HG03196 (cell line): ENCODE data around the gene SCGB3A1.

ENCODE experiments used
- ATAC-seq: cut with Tn5 transposase; IDR thresholded peaks from one replicate; pipeline ENCODE4 v1.9.1; 2021; ENCODE audit not compliant: unreplicated experiment

The SCGB3A1 gene

DNA sequence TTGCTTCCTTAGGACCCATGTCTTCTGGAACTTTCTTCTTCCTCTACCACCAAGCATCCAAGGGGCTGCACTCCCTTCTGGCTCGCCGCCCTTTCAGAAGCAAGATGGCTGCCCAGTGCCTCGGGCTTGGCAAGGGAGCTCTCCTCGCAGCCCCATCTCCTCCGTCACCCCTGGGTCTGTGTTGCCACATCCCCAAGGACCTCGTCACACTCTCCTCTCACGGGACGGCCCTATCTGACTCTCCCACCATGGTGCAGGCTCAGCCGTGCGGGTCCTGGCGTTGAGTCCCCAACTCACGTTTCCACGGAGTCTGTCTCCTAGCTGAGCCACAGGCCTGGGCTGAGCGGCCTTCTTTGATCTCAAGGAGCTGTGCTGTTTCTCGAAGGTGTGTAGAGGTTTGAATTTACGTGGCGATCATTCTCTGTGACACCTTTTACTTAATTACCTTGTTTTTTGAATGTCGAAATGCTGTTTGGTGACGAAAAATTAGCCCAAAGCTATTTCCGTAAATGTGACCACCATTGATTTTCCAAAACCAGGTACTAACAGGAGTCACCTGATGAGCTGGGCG is 15.0 kb upstream of the SCGB3A1 start:
- ATAC-seq: no peak

DNA sequence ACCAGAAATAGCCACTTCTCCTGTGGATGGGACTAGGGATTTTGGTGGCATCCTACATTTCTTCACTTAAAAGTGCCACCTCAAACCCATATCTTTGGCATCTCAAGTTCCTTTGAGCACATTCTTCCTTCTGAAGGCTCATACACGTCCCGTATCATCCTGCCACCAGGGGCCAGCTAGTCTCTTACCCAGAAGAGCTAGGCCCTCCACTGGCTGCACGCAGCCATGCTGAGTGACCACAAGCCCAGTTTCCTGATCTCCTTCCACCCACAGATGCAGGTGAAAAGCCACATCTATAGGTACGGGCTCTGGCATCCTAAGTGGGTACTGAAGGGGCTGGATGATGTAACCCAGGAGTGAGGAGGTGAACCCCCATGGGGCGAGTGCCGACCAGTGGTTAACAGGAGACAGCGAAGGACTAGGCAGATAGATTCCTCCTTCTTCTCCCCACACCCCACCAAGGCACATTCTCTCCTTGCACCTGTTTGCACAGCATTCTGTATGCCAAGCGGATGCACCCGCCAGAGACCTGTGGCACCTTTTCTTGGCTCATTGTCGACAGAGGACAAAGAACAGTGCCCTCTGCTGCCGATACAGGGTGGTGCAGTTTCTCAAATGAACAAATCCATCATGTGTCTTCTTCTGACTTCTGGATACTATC is 14.4 kb upstream of the SCGB3A1 start:
- ATAC-seq: no peak

DNA sequence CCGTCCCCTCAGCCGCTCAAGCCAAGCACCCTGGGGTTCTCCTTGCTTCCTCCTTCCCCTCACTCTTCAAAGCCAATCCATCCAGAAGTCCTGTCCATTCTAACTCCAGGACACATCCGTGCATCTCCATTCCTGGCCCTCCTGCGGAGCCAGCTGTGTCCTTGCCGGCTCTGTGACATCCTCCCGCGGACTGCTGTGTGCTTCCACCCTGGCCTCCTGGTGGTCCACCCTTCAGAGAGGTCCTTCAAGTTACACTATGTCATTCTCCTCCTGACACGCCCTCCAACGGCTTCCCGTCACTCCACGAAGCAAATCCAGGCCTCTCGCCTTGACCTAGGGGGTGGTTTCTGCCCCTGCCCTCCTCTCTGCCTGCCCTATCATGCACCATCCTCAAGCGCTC is 13.0 kb upstream of the SCGB3A1 start:
- ATAC-seq: no peak

DNA sequence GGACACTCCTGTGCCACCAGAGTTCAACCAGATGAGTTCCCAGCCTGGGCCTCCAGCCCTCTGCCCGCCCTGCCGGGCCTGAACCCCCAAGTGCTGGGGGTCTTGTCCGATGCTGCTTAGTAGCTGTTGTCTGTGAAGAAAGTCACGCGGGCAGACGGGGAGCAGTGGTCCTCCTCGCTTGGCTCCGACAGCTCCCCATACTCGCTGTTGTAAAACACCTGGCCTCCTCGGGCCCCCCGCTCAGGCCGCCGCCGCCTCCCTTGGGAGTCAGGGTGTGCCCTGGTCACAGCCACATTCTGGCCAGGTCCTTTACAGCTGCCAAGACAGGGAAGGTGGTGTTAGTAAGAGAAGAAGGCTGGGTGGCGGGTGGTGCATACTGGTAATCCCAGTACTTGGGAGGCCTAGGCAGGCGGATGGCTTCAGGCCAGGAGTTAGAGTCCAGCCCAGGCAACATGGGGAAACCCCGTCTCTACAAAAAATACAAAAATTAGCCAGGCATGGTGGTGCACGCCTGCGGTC is 11.8 kb upstream of the SCGB3A1 start:
- ATAC-seq: no peak

DNA sequence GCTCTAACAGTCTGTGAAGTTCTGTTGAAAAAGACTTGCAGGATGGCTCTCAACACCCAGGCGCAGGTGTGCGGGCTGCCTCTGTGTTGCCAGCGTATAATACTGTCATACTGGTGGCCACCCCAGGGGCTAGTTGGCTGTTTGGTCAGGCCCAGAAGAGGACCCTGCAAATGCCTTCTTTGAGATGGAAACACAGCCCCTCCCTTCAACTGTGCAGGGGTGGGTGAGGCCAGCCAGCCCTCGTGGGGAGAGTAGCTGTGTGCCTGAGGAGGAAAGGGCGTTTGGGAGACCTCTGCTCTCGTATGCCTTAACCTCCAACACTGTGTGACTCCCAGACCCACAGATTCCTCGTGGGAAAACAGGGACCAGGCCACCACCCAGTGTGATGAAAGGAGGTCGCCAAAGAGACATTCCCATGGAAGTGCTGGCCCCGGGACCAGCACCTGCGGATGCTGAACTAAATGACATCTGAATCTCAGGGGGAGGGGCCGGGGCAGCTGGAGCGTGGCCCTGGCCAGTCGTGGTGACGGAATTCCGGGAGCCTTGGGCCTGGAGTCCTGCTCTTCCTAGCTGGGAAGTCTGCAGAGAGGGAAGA is 11.3 kb upstream of the SCGB3A1 start:
- ATAC-seq: no peak

DNA sequence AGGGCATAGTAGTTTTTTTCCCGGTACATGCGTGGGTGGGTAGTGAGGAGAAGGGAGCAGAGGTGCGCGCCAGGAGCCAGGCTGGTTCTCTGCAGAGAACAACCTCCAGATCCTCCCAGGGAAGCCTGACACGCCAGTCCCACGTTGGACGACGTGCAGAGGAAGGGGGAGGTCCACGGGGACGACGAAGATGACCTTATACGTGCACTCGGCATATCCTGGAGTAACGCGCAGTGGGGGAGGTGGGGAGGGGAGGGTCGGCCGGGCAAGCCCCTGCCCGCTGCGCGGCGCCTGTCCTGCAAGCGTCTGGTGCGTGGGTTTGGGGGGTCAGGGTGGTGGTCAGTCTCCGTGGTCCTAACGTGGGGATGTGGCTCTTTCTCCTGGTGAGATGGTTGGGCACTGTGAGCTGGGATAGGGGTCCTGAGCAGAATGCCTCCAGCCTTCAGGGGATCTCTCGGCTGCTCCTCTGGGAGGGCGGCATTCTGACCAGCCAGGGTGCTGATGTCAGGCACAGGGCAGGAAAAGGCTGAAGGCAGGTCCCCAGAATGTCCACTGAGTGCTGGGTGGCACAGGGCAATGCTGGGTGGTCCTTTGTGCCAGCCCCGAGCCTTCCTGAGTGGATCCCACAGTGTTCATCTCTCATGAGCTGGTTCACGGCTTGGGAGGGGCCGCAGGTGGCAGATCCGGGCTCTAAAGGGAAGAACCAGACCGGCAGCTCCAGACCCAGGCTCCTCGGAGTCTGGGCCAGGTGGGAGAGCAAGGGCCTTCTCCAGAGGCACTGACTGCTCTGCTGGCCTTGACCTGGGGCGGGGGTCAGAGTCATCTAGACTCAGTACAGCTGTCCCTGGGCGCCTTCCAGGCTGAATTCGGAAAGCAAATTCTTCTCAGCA is 10.5 kb upstream of the SCGB3A1 start:
- ATAC-seq: no peak

DNA sequence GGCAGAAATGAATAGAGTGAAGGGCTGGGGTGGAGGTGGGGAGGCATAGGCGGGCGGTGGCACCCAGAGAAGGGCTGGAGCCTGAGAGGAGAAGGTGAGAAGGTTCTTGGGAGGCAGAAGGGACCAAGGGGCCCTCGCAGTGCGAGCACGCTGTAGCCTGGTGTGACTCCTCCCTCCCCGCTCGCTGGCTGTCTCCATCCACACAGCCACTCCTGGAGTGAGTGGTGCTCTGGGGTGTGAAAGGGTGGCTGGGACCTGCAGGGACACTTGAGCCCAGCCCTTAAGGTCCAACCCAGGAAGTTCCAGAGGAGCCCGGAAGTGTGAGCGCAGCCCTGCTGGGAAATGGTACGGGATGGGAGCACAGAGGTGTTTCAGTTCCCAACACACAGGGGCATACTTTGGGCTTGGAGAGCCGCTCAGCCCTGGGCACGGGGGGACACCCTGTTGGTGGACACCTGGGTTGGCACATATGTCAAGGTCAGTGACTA is 9.3 kb upstream of the SCGB3A1 start:
- ATAC-seq: no peak

DNA sequence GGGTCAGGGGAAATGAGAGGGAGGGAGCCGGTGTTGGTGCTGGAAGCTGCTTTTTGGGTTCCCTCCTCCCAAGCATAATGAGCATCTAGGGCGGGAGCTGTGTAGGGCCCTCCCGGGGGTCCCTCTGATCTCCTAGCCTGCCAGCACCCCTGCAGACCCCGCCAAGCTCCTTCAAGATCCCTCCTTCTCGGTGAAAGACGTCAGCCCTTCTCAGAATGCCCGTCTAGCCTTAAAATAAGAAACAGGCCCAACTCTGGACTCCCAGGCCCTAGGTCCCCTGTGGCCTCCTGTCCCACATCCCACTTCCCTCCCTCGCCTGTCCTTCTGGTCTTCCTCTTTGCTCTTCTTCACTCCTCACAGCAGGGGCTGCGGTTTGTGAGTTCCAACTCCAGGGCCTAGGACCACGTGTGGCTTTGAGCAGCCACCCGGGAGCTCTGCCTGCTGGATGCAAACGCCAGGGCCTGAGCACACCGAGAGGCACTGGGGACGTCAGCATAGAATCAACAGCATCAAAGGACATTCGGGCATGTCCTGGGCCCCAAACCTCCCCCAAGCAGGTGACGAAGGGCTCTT is 8.8 kb upstream of the SCGB3A1 start:
- ATAC-seq: no peak

DNA sequence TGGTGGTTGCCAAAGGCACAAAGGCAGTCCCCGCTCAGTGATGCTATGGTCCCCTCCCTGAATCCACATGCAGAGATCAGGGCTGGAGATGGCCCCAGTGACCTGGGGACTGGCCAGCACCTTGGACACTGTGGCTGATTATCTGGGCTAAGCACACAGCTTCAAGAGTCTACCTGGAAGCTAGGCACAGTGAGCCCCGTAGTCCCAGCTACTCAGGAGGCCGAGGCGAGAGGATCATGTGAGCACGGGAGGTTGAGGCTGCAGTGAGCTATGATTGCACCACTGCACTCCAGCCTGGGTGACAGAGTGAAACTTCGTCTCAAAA is 8.3 kb upstream of the SCGB3A1 start:
- no peak for ATAC-seq

DNA sequence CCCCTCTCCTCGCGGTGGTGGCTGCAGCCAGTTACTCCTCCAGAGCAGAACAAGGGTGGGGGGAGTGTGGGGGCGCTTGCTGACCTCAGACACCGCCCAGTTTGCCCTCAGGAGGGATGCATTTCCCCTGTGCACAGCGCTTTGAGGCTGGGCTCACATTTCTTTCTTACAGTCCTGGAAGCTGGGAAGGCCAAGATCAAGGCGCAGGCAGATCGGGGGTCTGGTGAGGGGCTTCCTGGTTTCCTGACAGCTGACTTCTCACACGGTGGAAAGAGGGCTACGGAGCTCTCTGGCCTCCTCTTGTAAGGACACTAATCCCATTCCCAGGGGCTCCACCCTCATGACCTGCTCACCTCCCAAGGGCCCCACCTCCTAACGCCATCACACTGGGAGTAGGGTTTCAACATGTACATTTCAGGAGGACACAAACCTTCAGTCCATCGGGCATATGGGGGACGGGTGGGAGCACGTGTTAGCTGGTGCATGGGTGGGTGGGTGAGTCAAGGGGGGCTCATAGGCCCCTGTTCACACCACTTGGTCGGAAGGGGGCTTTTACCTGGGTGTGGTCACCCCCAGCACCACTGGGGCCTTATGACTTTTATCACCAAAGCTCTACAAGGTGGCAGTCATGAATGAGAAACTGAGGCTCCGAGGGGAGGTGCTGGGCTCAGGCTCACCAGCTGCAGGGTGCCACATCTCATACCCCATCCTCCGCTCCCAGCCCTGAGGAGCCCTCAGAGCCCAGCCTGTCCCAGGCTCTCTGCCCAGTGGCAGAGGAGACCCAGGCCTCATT is 7.7 kb upstream of the SCGB3A1 start:
- ATAC-seq: no peak

DNA sequence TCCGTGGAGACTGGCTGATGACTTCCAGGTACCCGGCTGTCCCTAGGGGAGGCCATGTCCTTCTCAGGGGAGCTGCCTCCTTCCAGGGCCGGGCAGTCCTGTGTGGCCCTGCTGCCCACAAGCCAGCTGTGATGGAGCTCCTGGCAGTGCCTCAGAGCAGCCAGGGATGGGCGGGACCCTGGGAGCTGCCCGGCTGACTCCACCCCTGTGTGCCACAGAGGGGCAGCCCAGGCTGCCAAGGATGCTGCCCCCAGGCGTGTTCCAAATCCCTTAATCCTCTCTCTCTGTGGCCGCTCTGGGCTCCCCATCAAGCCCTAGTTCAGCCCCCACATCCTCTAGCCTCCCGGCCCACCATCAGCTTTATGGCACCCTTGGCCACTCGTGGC is 7.0 kb upstream of the SCGB3A1 start:
- ATAC-seq: no peak

DNA sequence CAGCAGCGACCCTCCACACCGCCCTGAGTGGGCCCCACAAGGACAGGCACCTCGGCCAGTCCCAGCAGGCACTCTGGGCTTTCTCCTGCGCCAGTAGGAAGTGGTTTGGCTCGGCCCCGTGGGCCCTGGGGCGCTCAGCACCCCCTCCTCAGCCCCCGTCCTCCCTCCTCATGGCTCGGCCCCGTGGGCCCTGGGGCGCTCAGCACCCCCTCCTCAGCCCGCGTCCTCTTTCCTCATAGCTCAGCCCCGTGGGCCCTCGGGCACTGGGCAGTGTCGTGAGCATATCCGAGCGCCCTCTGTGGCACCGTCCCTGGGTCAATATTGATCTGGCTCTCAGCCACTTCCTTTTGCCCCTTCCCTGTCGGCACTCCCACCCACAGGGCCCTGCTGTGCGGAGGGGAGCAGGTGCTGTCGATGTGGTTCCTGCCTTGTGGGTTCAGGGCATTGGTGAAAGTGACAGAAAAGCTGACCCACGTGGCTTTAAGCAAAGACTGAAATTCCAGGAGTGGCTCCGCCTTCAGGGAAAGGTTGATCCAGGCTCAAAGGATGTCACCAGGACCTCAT is 5.5 kb upstream of the SCGB3A1 start:
- ATAC-seq: no peak

DNA sequence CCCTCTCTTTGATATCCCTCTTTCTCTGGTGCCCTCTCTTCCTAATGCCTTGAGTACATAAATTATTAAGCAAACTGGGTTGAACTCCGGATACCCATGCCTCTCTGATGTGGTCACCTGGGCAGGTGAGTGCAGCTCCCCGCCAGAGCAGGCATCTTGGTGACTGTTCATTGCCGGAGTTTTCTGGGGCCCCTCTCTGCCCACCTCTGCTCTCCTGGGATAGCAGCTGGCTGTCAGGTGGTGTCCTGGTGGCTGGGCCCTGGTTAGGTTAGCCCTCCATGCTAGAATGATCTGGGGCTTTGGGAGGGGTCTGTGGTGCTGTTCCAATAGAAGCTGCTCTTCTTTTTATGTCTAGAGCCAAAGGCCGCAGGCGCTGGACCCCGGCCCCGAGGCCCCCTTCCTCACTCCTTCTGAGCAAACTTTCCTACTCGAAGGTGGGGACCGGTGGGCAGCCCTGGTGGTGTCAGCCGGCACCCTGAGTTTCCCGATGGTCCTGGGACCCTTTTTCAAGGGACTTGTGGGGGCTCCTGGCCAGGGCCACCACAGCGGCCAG is 4.9 kb upstream of the SCGB3A1 start:
- no peak for ATAC-seq

DNA sequence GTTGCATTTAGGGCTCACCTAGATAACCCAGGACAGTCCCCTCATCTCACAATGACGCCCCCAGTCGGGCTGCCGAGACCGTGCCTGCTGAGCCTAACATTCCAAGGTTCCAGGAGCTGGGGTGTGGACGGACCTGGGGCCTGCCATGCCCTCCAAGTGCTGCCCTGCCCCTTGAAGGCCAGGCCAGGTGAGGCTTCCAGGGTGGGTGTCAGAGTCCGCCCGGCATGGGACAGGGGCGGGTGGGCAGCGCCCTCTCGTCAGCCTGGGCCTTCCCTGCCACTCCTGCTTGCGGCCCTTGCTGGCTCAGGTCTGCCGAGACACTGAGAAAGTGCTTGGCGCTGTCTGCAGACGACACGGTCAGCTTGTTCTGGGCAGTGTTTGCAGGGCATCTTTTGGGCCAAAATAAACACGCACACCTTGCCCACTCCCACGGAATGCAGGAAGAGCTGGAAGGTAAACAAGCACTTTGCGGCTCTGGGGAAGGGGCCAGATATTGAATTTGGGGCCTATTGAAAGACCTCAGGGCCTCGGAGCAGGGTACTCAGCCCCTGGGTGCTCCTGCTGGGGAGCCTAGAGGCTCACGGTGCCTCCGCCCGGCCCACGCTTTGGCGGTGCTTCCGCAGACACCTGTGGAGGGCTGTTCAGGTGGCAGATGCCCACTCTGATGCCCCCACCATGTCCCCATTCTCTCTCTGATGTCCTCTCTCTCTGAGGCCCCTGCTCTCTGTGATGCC is 4.2 kb upstream of the SCGB3A1 start:
- no peak for ATAC-seq

DNA sequence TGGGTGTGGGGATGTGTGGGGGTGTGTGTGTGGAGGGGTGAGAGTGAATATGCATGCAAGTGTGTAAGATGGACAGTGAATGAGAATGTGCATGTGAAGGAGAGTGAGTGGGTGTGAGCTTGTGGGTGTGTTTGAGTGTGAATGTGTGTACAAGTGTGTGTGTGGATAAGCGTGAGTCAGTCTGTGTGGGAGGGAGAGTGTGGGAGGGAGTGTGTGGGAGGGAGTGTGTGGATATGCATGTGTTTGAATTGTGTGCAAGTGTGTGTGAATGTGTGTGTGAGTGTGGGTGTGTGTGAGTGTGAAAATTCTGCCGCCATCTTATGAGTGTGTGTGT is 3.7 kb upstream of the SCGB3A1 start:
- no peak for ATAC-seq

DNA sequence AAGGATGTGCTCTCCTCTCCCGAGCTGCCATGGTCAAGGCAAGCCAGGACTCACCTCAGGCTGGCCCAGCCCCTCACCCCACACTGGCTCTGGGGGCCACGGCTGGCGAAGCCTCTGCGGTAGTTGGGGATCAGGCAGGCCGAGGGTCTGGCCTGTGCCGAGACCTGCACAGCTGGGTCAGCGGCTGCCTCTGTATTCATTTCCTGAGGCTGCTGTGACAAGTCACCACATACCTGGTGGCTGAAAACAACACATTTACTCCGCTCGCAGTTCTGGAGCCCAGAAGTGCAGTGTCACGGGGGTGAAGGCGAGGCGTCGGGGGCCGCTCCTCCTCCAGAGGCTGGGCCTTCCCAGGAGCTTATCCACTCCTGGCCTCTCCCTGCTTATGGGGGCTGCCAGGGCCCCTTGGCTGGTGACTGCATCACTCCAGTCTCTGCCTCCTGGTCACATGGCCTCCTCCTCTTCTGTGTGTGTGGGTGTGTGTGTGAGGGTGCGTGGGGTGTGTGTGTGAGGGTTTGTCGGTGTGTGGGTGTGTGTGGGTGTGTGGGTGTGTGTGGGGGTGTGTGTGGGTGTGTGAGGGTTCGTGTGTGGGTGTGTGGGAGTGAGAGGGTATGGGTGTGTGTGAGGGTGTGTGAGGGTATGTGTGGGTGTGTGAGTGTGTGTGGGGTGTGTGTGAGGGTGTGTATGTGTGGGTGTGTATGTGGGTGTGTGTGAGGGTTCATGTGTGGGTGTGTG is 3.2 kb upstream of the SCGB3A1 start:
- no peak for ATAC-seq

DNA sequence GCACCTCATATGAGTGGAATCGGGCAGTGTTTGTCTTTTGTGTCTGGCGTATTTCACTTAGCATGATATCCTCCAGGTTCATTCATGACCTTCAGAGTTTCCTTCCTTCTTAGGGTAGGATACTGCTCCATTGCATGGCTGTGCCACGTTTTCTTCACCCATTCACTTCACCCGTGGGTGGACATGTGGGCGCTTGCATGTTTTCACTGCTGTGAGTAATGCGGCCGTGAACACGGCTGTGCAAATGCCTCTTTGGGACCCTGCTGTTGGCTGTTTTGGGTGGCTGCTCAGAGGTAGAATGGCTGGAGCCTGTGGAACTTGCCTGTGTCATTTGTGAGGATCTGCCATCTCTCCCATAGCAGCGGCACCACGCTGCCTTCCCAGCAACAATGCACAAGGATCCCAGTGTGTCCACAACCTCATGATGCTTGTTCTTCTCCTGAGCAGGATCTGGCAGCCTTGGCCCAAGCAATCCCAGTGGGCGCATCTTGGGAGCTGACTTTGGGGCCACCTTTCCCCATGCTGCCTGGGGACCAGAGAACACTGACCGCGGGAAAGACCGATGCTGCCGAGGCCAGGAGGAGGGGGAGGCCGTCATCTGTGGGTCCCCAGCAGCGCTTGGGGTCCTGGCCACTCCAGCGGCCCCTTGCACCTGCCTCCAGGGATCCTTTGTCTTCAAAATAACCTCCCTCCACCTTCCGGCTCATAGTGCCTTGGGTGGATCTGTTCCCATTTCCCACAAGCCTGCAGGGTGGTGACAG is 2.3 kb upstream of the SCGB3A1 start:
- ATAC-seq: no peak

DNA sequence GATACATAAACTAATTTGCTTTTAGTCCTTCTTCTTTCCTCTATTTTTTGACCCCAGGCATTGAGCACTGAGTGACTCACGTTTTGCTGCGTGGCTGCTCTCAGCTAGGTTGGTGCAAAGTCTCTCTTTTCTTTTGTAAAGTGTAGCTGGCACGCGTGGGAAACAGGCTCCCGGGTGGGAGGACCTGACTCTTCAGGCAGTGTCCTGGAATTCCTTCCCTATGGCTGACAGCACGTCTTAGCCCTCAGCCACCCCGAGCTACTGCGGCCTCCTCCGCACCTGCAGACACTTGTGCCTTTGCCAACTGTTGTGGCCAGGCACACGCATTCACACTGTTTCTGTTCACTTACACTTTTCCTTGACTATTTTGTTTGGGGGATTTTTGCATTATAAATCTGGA is 877 bp upstream of the SCGB3A1 start:
- ATAC-seq: no peak
